GM21528 (cell line): ENCODE data around the gene HTRA3.

Experiments used
- ATAC-seq: cut with Tn5 transposase; IDR thresholded peaks from one replicate; pipeline ENCODE4 v1.9.1; 2021; ENCODE audit warnings: mild to moderate bottlenecking, moderate library complexity; ENCODE audit not compliant: unreplicated experiment, low FRiP score

Gene HTRA3

DNA sequence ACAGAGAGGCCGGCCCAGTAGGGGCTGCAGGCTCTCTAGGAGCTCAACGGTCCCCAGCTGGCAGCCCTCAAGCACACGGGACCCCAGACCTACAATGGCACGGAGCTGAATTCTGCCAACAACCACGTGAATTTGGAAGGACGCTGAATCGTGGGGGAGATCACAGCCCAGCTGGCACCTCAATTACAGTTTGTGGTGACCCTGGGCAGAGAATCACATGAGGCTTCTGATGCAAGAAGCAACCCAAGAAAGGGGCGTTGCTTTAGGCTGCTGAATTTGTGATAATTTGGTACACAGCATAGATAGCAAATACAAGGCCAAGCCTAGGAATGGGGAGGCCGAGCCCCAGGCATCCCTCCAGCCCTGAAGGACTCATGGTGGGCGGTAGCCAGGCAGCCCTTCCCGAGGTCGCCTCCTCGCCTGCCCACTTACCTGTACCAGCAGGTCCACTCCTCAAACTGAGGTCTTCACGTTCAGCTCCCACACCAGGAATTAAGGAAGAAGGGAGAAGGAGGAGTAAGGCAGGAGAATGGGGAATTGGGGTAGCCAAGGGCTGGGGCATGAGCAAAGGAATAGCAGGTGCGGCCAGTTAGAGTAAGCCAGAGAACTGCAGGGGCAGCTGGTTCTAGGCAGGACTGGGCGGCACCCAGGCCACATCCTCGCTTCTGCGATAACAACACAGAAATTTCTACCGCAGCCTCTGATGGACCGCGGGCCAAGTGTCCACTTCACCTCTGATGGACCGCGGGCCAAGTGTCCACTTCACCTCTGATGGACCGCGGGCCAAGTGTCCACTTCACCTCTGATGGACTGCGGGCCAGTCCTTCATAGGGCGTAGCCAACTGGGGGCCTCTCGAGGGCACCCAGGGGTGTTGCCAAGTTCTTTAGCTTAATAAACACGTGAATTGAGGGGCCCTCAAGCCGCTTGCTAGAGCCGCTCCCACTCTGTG is 23.4 kb upstream of the HTRA3 start:
- no peak for ATAC-seq

DNA sequence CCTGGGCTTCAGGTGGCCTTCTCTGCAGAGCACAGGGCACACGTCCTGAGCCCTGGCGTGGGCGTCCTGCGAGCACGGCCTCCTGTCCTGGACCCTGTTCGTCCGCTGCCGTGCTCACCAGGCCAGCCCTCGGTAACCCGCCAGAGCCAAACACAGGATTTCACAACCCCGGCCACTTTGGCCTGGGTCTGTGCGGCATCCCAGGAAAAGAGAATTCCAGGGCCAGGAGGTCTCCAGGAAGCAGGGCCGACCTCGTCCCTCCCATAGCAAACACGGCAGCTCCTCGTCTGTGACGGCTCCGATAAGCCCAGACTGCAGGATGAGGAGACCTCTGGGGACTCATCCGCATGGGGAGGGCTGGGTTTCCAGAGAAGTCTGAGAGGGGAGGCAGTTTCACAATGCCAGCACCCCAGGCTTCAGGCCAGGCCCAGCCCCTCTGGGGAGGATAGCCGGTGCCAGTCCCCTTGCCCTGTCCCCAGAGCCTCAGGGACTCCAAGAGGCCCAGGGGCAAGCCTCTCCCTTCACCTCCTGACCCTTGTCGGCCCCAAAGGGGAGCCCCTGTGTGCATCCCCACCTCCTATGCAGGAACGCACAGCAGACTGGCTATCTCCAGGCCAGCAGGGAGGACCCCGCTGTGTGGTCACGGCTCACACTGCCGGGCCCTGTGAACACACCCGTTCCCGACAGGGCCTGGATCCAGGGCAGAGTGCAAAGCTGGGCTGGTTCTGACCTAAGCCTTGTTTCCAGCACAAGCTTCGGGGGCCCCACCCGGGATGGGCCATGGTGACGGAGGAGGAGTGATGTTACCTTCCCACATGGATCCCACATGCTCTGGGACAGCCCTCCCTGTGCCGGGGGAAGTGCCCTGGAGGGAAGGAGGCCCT is 22.3 kb upstream of the HTRA3 start:
- ATAC-seq: no peak

DNA sequence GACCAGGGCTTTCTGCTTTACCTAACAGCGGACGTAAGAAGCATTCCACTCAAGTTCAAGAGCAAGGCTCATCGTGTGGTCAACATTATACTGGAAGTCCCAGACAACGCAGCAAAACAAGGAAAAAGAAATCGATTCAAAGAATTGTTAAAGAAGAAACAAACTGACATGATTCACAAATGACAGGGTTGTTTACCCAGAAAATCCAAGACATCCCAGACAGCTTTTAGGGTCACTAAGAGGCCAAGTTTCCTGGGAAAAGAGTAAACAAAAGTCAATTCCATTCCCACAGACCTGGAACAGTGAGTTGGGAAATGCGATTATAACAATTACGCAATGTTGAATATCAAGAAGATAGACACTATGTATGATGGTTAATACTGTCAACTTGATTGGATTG is 21.5 kb upstream of the HTRA3 start:
- no peak for ATAC-seq

DNA sequence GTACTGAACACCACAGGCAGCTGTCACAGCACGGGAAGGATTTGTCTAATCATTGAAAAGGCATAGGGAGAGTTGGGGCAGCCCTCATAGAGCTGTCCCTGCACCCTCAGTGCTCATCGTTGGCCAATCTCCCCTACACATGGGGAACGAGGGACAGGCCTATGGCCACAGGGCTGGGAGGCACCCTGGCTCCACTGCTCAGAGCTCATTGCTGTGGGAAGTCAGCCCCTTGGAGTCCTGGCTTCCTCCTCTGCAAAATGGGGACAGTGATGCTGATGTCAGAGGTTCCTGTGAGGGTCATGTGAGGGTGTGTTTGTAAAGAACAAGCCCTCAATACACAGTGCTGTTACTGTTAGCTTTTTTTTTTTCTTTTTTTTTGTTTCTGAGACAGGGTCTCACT is 19.3 kb upstream of the HTRA3 start:
- ATAC-seq: no peak

DNA sequence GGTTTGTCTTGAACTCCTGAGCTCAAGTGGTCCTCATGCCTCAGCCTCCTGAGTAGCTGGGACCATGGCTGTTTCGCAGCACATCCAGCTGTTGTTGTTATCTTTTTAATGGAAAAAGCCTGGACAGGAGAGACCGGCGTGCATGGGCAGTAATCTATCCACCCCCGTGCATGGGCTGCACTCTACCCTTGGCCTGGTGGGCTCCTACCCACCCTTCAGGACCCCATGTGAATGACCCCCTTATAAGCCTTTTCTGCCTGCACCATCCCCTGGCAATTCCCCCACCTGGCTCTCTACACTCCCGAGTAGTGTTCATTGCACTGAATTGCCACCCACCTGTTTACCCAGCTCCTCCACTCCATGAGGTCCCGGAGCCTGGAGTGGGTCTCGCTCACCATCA is 18.9 kb upstream of the HTRA3 start:
- no peak for ATAC-seq

DNA sequence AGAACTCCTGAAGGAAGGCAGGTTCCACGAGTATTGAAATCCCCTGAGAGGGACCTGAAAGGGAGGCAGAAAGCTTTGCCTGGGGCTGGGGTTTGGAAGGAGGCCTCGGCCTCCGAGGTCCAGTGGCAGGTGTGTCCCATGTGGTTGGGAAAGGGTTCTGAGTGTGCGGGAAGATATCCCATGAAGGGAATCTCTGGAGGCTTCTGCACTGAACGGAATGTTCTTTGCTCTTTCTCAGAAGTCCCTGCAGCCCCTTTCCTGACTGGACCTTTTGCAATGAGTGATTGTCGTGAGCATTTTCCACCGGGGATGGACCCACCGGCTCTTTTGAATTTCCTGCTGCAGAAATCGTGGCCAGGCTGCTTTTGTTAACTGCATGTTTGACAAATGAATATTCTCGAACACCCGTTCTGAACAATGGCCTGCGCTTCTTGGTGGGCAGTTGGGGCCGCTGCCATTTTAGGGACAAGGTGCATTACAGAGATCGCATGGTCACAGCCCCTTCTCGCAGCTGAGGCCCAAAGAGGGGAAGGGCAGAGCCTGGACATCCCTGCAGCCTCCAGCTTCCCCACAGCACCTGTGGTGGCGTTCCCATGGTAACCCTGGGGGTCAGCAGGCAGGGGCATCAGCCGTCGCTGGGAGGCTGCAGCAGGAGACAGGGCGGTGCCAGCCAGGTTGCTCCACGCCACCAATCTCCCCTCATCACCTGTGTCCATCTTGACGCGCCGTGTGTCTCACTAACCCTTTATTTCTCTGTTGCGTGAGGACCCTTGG is 18.3 kb upstream of the HTRA3 start:
- no peak for ATAC-seq

DNA sequence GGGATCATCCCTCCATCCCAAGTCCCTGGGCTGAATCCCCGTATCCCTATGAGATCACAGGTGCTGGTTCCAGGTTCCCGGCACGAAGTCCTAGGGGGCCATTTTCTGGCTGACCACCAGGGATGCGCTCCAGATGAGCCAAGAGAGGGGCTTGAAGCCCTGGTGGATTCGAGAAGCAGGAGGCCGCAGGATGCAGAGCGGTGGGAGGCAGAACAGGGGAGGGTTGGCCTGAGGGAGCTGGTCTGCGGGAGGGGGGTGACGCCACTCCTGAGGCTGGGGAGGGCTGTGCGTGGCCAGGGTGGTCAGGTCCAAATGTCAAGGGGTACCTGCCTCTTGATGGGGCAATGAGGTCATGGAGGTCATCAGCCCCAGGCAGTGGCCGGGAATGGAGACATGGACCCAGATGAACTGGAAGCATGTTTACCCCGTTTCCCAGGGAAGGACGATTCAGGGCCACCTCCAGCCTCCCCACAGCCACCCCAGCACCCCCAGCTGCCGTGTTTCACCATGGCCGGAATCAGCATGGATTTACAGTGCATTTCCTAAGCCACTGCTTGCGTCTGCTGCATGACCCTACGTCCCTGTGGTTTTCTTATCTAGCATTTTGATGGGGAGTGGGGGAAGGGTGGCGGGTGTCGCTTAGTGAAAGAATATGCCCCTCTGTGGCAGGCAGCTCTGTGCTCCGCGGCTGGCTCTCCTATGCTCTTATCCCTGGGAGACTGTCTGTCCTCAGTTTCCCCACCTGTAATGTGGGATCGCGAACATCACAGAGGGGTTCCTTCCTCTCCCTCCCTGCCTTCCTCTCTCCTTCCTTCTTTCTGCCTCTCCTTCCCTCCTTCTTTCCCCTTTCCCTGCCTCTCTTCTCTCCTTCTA is 17.0 kb upstream of the HTRA3 start:
- no peak for ATAC-seq

DNA sequence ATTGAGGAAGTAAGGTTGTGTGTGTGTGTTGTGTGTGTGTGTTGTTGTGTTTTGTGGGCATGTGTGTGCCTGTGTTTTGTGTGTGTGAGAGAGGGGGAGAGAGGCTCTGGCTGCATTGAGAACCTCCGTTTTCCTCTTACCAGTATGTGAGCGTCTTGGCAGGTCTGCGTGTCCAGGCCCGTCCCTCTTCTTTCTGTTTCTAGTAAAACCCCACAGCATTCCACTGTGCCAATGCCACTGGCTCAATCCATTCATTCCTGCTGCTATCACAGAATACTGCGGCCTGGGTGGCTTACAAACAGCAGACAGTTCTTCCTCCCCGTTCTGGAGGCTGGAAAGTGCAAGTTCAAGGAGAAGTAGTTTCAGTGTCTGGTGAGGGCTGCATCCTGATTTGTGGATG is 15.5 kb upstream of the HTRA3 start:
- ATAC-seq: no peak

DNA sequence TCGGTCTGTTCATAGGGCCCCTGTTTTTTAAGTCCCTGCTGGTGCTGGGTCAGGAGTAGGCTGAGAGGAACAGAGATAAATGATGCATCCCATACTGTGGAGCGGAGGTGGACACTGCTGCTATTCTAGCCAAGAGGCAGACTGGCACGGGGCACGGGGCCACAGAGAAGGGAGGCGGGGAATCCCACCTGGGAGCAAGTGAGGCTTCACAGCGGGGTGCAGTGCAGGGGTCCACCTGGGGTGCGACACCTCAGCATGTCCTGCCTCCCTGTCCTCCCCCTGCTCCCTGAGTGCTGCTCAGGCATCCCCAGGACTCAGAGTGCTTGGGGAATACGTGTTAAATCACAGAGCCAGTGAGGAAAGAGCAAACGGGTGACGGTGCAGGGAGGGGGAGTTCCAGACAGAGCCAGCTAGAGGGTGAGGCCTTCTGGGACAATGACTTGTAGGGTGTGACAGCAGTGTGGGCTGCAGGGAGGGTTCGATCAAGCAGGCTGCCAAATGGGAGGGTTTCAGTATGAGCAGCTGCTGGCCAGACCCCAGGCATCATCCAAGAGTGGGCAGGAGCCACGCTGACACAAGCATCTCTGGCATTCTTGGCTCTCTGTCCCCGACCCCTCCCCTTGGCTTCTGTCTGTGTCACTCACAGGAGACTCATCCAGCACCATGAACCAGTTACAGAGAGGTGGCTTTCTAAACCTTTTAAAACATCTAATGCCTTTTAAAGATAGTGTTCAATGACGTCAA is 13.7 kb upstream of the HTRA3 start:
- no peak for ATAC-seq

DNA sequence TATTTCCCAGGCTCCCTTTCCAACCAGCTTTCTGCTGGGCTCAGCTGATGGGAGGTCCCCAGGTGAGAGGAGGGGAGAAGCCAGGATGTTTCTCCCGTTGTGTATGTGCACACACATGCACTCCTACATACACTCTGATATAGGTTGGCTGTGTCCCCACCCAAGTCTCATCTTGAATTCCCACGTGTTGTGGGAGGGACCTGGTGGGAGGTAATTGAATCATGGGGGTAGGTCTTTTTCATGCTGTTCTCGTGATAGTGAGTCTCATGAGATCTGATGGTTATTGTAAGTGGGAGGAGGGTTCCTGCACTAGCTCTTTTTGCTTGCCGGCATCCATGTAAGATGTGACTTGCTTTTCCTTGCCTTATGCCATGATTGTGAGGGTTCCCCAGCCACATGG is 11.7 kb upstream of the HTRA3 start:
- ATAC-seq: no peak

DNA sequence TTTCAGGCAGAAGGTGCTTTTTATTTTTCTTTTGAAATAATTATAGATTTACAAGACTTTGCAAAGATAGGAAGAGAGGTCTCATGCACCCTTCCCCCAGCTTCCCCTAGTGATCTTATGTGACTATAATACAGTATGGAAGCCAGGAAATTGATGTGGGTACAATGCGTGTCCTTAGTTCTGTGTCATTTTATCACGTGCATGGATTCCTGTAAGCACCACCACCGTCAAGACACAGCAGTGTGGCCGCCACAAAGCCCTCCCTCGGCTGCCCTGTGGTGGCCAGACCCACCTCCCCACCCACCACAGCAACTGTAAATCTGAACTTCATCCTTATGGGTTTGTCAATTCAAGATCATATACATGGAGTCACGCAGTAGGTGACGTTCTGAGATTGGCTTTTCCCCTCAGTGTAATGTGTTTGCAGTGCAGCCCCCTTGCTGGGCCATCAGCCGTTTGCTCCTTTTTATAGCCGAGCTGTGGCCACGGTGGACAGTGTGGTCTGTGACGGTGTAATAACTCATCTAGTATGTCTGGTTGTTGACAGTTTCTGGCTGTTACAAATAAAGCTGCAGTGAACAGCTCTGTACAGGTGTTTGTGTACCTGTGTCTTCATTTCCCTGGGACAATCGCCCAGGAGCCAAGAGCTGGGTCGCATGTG is 10.9 kb upstream of the HTRA3 start:
- no peak for ATAC-seq

DNA sequence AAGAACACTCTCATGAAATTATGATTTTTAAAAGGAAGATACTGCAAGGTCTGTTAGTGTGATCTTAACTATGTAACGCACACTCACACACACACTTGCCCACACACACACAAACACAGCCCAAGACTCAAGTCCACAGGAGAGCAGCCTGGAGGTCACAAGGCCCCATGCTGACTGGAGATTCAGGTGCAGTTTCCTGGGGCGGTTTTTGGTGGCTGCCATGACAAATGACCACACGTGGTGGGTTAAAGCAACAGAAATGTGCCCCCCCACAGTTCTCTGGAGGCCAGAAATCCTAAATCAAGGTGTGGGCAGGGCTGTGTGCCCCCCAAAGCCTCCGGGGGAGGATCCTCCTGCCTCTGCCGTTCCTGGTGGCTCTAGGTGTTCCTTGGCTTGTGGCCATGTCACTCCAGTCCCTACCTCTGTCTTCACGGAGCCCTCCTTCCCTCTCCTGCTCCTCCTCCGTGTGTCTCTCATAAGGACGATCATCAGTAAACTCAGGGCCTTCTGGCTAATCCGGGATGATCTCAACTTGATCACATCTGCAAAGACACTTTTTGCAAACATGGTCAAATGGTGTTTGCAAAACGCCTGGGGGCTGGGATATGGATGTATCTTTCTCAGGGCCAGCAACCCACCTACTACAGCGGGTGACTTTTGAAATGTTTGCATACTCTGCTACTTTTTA is 9.7 kb upstream of the HTRA3 start:
- ATAC-seq: no peak

DNA sequence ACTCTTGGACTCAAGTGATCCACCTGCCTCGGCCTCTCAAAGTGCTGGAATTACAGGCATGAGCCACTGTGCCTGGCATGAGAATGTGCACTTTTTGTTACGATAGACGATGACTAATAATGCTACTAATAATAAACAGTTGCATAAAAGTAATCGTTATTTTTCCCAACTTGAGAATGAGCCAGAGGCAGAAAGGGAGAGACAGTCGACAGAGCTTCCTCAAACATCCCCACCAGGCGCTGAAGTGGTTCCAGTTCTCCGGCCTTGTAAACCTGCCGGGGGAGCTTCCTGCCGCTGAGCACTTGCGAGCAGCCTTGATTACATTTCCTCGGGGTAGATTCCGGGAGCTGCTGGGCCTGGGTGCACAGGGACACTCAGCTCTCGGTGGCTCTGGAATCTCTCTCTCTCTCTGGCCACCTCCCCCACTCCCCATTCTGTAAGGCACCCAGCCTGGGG is 8.9 kb upstream of the HTRA3 start:
- no peak for ATAC-seq

DNA sequence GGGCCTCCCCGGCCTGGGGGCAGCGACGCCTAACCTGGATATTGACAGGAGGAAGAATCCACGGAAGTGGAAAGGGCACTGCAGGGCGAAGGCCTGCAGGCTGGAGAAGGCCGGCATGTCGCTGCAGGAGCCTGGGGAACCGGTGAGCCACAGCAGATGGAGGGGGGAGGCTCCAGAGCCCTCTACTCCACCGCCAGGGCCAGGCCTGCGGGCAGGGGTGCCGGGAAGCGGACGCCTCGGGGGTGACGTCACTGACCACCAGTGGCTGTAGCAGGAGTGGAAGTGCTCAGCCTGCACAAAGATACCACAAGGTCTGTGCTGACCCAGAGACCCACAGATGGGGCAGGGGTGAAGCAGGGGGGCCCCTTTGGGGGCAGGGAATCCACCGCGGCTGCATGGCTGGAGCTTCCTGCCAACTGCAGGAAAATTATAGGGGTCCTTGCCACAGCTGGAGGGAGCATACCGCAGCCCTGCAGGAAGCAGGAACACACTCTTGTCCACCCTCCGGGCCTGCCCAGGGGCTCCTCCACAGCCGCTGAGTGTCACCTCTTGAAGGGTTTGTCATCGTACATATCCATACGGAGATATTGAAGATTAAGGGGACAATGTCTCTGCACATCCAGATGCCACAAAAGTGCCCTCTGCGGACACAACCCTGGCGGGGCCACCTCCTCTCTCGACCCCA is 7.6 kb upstream of the HTRA3 start:
- no peak for ATAC-seq

DNA sequence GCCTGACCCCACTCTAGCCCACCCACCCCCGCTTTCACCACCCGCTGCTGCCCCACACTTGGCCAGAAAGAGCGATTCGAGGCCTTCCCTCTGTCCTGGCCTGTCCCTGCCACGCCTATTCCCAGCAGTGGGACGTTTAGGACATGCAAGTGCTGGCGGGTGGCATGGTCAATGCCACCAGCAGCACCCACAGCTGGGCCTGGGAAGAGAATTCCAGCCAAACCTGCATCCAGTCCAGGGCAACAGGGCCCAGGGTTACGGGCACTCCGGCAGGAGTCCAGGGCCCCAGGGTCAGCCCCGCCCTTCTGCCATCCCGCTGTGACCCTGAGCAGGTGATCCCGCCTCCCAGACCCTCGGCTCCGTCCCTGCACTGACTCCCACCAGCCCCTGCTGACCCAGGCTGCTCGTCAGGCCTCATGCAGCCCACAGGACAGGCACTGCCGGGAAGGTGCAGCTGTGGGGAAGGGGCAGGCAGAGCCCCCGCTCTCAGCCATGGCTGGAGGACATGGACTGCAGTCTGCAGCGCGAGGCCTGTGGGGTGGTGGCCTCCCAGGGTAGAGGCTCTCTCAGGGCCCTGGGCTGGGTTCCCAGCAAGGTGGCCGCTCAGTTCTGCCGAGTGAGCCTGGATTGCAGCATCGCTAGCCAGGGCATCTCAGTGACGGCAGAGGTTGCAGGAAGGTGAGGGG is 6.8 kb upstream of the HTRA3 start:
- no peak for ATAC-seq

DNA sequence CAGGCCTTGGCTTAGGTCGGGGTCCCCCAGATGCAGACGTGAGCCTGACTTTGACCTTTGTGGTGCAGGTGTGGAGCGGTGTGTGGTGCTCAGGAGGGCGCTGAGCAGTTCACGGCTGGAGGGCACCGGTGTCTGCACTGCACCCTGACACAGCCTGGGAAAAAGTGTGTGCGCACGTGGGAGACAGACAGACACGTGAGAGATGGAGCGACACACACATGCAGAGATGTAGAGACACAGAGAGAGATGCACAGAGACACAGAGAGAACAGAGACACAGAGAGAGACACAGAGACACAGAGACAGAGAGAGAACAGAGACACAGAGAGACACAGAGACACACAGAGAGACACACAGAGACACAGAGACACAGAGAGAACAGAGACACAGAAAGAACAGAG is 6.2 kb upstream of the HTRA3 start:
- ATAC-seq: no peak

DNA sequence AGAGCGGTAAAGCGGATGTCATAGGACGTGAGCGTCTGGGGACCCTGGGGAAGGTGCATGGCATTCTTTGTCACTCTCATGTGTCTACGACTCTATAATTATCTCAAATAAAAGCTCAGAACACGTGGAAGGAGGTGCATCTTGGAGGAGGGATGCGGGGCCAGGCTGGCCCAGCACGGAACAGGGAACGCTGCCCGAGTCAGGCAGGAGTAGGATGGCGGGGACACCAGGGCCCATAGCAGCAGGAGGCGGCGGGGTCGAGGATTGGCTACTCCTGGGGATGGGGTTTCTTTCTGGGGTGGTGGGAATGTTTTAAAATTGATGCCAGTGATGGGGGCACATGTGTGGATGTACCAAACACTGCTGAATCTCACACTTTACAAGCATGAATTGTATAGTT is 5.4 kb upstream of the HTRA3 start:
- no peak for ATAC-seq
